Measurements from ENCODE around the gene TTC16. TPM values are rescaled to one million over a fixed set of nuclear protein-coding genes. Genes with fewer than 3 reads are reported as not detected.

Gene TTC16
- total RNA-seq, 1 donor from 2014 or later = 0.07 TPM

DNA sequence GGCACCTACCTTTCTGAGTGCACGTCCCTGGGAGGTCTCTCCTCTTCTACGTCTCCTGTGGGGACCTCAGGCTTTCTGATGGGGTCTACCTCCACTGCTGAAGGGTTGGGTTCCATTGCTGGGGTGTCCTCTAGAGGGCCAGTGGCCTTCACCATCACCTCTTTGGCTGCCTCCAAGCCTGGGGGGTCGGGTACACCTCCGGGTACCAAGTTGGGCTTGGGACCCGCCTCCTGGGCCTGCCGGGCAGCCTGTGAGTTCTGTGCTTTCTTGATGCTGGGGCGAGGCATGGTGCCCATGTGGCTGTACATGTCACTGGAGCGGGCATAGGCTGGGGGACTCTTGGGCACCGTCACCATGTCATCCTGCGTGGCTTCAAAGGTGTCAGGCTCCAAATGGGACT, 58.1 kb downstream of the TTC16 start:
- Mint-ChIP-seq H3K9me3 (no peaks in the 10 kb centered on the region), H3K4me1 (peaks cover 19% of the 10 kb centered on the region), H3K27ac (no peak overlapping the region), H3K4me3 (no peak overlapping the region), H3K27me3 (ENCODE audit: low read depth) (no peaks in the 10 kb centered on the region), H3K36me3 (no peaks in the 10 kb centered on the region)
- DNase-seq (ENCODE audit: low spot score in 2 of 2, unreplicated experiment in 2 of 2) = no peak
- TF ChIP-seq, protein P1, sequence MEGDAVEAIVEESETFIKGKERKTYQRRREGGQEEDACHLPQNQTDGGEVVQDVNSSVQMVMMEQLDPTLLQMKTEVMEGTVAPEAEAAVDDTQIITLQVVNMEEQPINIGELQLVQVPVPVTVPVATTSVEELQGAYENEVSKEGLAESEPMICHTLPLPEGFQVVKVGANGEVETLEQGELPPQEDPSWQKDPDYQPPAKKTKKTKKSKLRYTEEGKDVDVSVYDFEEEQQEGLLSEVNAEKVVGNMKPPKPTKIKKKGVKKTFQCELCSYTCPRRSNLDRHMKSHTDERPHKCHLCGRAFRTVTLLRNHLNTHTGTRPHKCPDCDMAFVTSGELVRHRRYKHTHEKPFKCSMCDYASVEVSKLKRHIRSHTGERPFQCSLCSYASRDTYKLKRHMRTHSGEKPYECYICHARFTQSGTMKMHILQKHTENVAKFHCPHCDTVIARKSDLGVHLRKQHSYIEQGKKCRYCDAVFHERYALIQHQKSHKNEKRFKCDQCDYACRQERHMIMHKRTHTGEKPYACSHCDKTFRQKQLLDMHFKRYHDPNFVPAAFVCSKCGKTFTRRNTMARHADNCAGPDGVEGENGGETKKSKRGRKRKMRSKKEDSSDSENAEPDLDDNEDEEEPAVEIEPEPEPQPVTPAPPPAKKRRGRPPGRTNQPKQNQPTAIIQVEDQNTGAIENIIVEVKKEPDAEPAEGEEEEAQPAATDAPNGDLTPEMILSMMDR (IDR thresholded peaks at IDR 0.05; ENCODE audit: unreplicated experiment) = no peak

DNA sequence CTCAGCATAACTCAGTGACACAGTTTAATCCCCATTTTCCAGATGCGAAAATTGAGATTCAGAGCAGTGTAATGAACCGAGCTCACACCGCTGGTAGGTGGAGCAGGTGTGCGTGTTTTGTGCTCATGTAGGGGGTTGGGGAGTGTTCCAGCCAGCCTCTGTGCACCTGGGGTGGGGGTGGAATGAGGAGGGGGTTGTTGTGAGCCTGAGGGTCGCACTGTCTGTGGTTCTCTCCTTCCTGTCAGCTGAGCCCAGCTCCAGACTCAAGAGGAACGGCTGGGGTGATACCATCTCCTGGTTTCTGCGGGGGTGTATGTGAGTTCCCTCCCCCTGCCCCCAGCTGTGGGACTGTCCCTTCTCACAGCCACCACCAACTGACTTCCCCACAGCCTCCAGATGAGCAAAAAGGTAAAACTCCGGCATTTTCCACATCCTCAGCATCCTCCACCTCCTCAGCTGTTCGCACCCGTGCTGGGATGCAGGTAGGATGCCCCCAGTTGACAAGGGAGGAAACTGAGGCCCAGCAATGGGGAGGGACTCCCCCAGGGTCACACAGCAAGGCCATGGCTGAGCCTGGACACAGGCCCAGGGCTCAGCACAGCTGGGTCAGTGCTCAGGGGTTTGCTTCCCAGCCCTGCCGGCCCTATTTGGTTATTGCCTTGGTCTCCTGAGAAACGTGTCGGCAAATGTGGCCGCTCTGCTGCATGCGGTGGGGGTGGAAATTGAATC, 60.5 kb downstream of the TTC16 start:
- no peak for DNase-seq (ENCODE audit: low spot score in 2 of 2, unreplicated experiment in 2 of 2)
- no peaks in the 10 kb centered on the region for H3K36me3 Mint-ChIP-seq
- TF ChIP-seq, protein P1 (IDR thresholded peaks at IDR 0.05; ENCODE audit: unreplicated experiment) = no peak
- H3K27ac Mint-ChIP-seq = no peak overlapping the region
- no peaks in the 10 kb centered on the region for H3K9me3 Mint-ChIP-seq
- H3K4me3 Mint-ChIP-seq = no peak overlapping the region
- no peaks in the 10 kb centered on the region for H3K27me3 Mint-ChIP-seq (ENCODE audit: low read depth)
- peaks cover 2% of the 10 kb centered on the region for H3K4me1 Mint-ChIP-seq

DNA sequence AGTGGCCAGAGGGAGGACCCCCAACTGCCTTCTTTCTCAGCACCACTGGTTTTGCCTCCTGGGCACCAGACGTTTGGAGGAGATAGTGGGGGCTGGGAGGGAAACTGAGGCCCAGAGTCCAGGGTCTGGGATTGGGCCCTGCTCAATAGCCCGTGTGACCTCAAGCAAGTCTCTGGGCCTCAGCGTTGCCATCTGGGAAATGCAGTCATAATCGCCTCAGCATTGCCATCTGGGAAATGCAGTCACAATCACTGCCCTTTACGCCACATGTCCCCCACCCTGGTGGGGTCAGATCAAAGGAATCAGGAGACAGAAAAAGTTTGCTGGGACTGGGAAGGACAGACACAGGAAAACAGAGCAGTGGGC, 61.0 kb downstream of the TTC16 start:
- no peak for DNase-seq (ENCODE audit: low spot score in 2 of 2, unreplicated experiment in 2 of 2)
- no peak overlapping the region for H3K4me3 Mint-ChIP-seq
- no peaks in the 10 kb centered on the region for H3K27me3 Mint-ChIP-seq (ENCODE audit: low read depth)
- TF ChIP-seq, protein P1 (IDR thresholded peaks at IDR 0.05; ENCODE audit: unreplicated experiment) = no peak
- H3K27ac Mint-ChIP-seq = no peak overlapping the region
- no peaks in the 10 kb centered on the region for H3K9me3 Mint-ChIP-seq
- H3K36me3 Mint-ChIP-seq = no peaks in the 10 kb centered on the region
- peaks cover 2% of the 10 kb centered on the region for H3K4me1 Mint-ChIP-seq

DNA sequence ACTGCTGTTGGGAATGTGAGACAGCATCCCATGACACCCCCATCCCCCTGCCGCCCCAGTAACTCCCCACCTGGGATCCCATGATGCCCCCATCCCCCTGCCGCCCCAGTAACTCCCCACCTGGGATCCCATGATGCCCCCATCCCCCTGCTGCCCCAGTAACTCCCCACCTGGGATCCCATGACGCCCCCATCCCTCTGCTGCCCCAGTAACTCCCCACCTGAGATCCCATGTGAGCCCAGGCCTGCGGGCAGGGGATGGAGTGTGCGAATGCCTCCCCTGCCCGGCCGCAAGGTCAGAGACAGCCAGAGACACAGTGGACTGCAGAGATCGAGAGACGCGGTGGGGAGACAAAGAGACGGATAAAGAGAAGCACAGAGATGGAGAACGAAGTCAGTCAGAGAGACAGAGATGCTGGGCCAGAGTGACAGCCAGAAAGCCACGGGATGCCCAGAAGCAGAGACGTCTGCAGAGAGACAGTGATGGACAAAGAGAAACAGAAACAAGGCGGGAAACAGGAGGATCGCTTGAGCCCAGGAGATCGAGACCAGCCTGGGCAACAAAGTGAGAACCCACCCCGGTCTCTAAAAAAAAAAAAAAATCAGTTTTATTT, 61.6 kb downstream of the TTC16 start:
- Mint-ChIP-seq H3K4me3 (no peak overlapping the region), H3K9me3 (no peaks in the 10 kb centered on the region), H3K4me1 (peaks cover 2% of the 10 kb centered on the region), H3K27me3 (ENCODE audit: low read depth) (no peaks in the 10 kb centered on the region), H3K36me3 (no peaks in the 10 kb centered on the region), H3K27ac (no peak overlapping the region)
- DNase-seq (ENCODE audit: low spot score in 2 of 2, unreplicated experiment in 2 of 2) = no peak
- TF ChIP-seq, protein P1 (IDR thresholded peaks at IDR 0.05; ENCODE audit: unreplicated experiment) = no peak

DNA sequence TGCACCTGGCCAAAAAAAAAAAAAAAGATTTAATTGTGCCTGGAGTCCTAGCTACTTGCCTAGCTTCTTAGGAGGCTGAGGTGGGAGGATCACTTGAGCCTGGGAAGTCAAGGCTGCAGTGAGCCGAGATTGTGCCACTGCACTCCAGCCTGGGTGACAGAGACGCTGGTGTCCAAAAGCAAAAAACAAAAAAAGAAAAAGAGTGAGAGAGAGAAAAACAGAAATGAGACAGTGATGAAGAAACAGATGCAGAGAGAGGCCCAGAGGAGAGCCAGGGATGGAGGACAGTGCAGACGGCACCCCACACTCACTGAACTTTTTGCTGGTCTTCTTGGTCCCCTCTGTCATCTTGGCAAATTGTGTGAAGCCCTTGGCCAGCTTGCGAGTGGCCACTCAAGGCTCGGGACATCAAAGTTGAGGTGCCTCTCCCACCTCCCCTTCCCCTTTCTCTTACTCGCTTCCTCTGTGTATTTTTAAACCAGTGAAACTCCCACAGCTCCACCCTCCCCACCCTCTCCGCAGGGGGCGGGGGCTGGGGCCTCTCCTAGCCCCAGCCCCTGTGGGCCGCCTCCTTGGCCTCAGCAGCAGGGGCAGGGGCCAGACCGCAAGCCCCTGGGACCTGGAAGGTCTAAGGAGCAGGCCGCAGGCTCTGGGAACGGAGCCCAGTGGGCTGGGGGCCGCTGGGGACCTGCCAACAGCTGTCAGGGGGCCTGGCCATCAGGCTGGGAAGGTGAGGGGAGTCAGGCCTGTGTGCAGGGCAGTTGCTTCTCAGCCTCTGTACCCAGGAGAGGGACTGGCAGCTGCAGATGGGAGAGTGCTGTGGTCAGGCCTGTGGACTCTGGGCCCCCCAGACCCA, 62.6 kb downstream of the TTC16 start, which contains the start of gene SH2D3C:
TSS of gene SH2D3C (minus strand) at position 387 of the 856 bp plus-strand sequence. CDS start at position 348, 39 bp downstream.
- H3K4me3 Mint-ChIP-seq = no peak within 1 kb of the TSS
- TF ChIP-seq, protein P1 (IDR thresholded peaks at IDR 0.05; ENCODE audit: unreplicated experiment) = no peak
- no peak for DNase-seq (ENCODE audit: low spot score in 2 of 2, unreplicated experiment in 2 of 2)
- H3K9me3 Mint-ChIP-seq = no peaks in the 10 kb centered on the region
- no peaks in the 10 kb centered on the region for H3K36me3 Mint-ChIP-seq
- no peaks in the 10 kb centered on the region for H3K27me3 Mint-ChIP-seq (ENCODE audit: low read depth)
- H3K4me1 Mint-ChIP-seq = peaks cover 2% of the 10 kb centered on the region
- no peak within 1 kb of the TSS for H3K27ac Mint-ChIP-seq
